Measurements from ENCODE around the gene RMND1.

- TF ChIP-seq CTCF (IDR thresholded peaks at IDR 0.05 in 8 of 11, conservative IDR thresholded peaks at IDR 0.05 in 3 of 11) (no peak), POLR2AphosphoS5 (IDR thresholded peaks at IDR 0.05) (peak in 1 of 3 donors; percentile 5)
Observed at GRCh38 chr6:151409679-151410078, 42.2 kb downstream of the RMND1 start.
